ENCODE results near the gene DNAJB8.

The DNAJB8 gene

GRCh38 chr3:128423525-128424147, 43.1 kb downstream of the DNAJB8 start:
- Histone ChIP-seq H3K4me3 (ENCODE audit: low read length) (no peak overlapping the region), H3K9me2 (replicated peaks; ENCODE audit: control insufficient read depth, low read length) (no peaks in the 10 kb centered on the region), H4K20me1 (ENCODE audit: control insufficient read depth, insufficient read depth, low read depth, low read length) (0 out of 2 replicates have a peak, but pooled peaks cover 2% of the 10 kb centered on the region), H3K79me2 (ENCODE audit: control insufficient read depth, low read length) (no peaks in the 10 kb centered on the region), H3K9me3 (ENCODE audit: control insufficient read depth, insufficient read depth, low read length) (no peaks in the 10 kb centered on the region), H3K27me3 (ENCODE audit: control insufficient read depth, low read length) (no peaks in the 10 kb centered on the region; the same call in 1 of the 2 replicates), H3K4me1 (ENCODE audit: control insufficient read depth, low read length) (peaks cover 4% of the 10 kb centered on the region; the same call in 1 of the 2 replicates), H3K4me2 (ENCODE audit: low read length) (no peak overlapping the region), H3K27ac (ENCODE audit: low read depth, low read length) (no peak overlapping the region), H3K36me3 (ENCODE audit: control insufficient read depth, low read length) (no peaks in the 10 kb centered on the region), H3F3A (ENCODE audit: control insufficient read depth, insufficient read depth) (no peaks in the 10 kb centered on the region)
- TF ChIP-seq CTCF (IDR thresholded peaks at IDR 0.05; ENCODE audit: low read depth, low read length, poor library complexity, severe bottlenecking): no peak
- no peak for TF ChIP-seq EZH2phosphoT487 (IDR thresholded peaks at IDR 0.05; ENCODE audit: borderline replicate concordance, low read length)

- H4K20me1 ChIP-seq (ENCODE audit: control insufficient read depth, insufficient read depth, low read depth, low read length): 0 out of 2 replicates have a peak, but pooled peaks cover 2% of the 10 kb centered on the region
- H3K9me2 ChIP-seq (replicated peaks; ENCODE audit: control insufficient read depth, low read length): no peaks in the 10 kb centered on the region
- no peak overlapping the region for H3K4me2 ChIP-seq (ENCODE audit: low read length)
- H3K27me3 ChIP-seq (ENCODE audit: control insufficient read depth, low read length): no peaks in the 10 kb centered on the region; the same call in 1 of the 2 replicates
- H3K4me3 ChIP-seq (ENCODE audit: low read length): no peak overlapping the region
- peaks cover 4% of the 10 kb centered on the region; the same call in 1 of the 2 replicates for H3K4me1 ChIP-seq (ENCODE audit: control insufficient read depth, low read length)
- no peaks in the 10 kb centered on the region for H3F3A ChIP-seq (ENCODE audit: control insufficient read depth, insufficient read depth)
- H3K9me3 ChIP-seq (ENCODE audit: control insufficient read depth, insufficient read depth, low read length): no peaks in the 10 kb centered on the region
- H3K27ac ChIP-seq (ENCODE audit: low read depth, low read length): no peak overlapping the region
- no peaks in the 10 kb centered on the region for H3K79me2 ChIP-seq (ENCODE audit: control insufficient read depth, low read length)
- H3K36me3 ChIP-seq (ENCODE audit: control insufficient read depth, low read length): no peaks in the 10 kb centered on the region
- no peak for TF ChIP-seq EZH2phosphoT487 (IDR thresholded peaks at IDR 0.05; ENCODE audit: borderline replicate concordance, low read length)
- TF ChIP-seq CTCF (IDR thresholded peaks at IDR 0.05; ENCODE audit: low read depth, low read length, poor library complexity, severe bottlenecking): no peak
Measured at GRCh38 chr3:128422762-128423524, 43.7 kb downstream of the DNAJB8 start.

- Histone ChIP-seq H3K4me3 (ENCODE audit: low read length) (no peak overlapping the region), H3K9me3 (ENCODE audit: control insufficient read depth, insufficient read depth, low read length) (no peaks in the 10 kb centered on the region), H3K4me2 (ENCODE audit: low read length) (no peak overlapping the region), H3K27me3 (ENCODE audit: control insufficient read depth, low read length) (no peaks in the 10 kb centered on the region; the same call in 1 of the 2 replicates), H3K27ac (ENCODE audit: low read depth, low read length) (no peak overlapping the region), H3K9me2 (replicated peaks; ENCODE audit: control insufficient read depth, low read length) (no peaks in the 10 kb centered on the region), H3K79me2 (ENCODE audit: control insufficient read depth, low read length) (no peaks in the 10 kb centered on the region), H4K20me1 (ENCODE audit: control insufficient read depth, insufficient read depth, low read depth, low read length) (0 out of 2 replicates have a peak, but pooled peaks cover 2% of the 10 kb centered on the region), H3K4me1 (ENCODE audit: control insufficient read depth, low read length) (peaks cover 4% of the 10 kb centered on the region; the same call in 1 of the 2 replicates), H3K36me3 (ENCODE audit: control insufficient read depth, low read length) (no peaks in the 10 kb centered on the region), H3F3A (ENCODE audit: control insufficient read depth, insufficient read depth) (no peaks in the 10 kb centered on the region)
- TF ChIP-seq EZH2phosphoT487 (IDR thresholded peaks at IDR 0.05; ENCODE audit: borderline replicate concordance, low read length) (no peak), CTCF (IDR thresholded peaks at IDR 0.05; ENCODE audit: low read depth, low read length, poor library complexity, severe bottlenecking) (no peak)
Measured at GRCh38 chr3:128421966-128422365, 44.7 kb downstream of the DNAJB8 start.
